ENCODE data around the gene TBC1D23.

Gene TBC1D23

DNA sequence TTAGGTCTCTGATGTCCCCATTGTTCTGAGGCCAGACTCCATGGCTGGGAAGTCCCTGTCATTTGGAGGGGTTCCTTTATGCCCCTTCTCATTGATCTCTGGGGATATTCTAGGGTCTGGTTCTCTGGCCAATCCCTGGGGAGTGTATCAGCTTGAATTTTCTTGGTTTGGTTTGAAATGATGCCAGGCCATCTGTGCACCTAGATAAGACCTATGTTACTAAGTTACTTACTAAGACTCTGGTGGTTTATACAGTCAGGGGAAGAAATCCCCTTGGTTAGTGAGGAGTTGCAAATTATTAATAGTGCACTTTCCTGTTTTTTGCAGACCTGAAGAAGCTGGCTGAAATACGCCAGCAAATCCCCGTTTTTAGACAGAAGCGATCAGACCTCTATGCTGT lies 94.1 kb downstream of the TBC1D23 start:
- DNase-seq = no peak

DNA sequence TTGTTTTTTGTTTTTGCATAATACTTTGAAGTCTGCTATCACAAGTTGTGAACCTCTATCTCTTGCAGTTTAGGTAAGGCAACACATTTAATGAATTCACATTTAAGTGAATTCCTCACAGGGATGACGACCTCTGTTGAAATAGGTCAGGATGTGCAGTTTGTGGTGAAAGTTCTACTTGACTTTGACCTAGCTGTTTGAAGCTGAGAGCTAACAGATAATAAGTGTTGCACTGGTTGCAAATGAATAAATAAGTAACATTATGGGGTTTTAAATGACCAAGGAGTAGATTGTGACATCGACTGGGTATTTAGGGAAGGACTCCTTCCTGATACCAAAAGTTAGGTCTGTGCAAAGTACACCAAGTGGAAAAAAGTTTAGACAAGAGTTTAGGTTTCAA lies 97.6 kb downstream of the TBC1D23 start:
- no peak for DNase-seq

DNA sequence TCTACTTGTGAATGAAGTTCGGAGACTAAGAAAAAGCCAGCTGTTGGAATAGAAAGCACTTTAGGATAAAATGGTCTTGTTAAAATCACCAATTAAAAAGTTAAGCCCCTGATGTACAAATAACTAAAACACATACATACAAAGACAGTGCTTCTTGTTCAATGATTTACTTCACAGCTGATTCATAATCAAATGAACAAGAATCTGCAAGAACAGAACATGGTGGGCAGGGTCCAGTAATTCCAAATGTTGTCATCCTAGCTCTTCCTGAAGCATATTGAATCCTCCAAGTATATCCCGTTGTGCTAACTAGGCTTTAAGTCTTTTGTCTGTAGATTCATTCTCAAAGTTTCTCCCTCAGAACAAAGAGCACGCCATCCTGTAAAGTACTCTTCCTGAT lies 98.2 kb downstream of the TBC1D23 start:
- no peak for DNase-seq

DNA sequence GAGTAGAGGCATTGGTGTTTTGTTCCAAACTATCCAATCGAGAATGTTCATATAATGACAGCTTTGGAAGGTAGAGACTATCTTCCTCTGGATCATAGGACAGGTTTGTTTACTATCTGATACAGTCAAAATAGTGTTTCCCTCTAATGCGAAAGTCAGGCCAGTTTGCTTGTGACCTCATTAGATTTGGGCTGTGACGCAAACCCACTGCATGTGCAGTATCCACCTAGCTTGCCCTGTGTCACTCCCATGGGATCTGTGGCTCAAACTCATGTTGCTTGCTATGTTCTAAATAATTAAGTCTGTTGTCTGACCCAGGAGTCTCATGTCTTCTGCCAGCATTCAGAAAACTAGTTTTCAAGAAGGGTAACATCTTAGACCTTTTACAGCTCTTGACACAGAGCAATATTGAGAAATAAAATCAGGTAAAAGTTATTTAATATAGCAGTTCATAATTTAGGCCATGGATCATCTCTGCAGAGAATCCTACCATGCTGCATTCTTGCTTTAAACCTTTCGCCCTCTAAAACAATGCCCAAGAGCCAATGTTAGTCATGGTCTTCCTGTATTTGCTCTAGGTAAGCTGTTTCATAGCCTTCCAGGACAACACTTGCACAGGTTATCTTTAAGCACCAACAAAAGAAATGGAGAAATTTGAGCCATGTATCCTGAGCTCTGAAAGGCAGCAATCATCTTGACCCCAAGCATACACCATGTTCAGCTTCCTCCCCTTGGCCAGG lies 100.1 kb downstream of the TBC1D23 start:
- no peak for DNase-seq

DNA sequence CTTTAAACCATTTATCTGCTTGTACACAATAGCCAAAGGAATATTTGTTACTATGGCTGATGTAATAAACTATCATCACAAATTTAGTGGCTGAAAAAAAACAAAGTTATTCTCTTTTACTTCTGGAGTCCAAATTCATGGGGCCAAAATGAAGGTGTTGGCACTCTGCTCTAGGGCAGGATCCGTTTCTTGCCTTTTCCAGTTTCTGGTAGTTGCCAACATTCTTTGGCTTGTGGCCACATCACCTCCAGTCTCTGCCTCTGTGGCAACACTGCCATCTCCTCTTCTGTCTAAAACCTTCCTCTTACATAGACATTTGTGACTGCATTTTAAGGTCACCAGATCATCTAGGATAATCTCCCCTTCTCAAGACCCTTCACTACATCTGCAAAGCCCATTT lies 101.1 kb downstream of the TBC1D23 start:
- no peak for DNase-seq

DNA sequence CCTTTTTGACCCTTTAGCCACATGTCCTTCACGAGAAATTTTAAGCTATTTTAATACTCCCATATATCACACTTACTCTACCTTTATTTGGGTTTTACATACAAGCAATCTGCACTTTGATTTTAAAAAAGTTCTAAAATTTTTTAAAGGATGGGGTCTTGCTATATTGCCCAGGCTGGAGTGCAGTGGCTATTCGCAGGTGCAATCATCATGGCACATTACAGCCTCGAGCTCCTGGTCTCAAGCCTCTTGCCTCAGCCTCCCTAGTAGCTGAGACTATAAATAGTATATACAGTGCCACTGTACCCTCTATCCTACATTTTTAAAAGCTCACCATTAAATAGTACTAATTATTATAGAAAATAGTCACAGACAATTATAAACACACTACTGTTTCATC lies 103.6 kb downstream of the TBC1D23 start:
- no peak for DNase-seq

DNA sequence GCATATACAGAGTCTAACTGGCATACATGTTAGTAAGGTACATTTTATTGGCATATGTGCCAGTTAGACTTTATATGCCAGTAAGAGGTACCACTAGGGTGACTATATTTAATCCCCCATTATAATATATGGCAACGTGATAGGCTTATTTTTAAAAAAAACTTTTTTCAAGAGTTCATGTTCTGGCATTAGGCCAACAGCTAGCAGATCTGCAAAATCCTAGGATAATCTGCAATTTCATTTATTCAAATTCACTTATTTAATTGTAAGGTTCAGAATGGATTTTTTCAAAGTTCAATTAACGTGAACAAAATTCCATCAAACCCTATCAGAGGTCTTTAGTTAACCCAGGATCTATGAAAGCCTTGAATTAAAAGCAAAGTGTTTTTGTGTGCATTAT lies 105.6 kb downstream of the TBC1D23 start:
- no peak for DNase-seq

DNA sequence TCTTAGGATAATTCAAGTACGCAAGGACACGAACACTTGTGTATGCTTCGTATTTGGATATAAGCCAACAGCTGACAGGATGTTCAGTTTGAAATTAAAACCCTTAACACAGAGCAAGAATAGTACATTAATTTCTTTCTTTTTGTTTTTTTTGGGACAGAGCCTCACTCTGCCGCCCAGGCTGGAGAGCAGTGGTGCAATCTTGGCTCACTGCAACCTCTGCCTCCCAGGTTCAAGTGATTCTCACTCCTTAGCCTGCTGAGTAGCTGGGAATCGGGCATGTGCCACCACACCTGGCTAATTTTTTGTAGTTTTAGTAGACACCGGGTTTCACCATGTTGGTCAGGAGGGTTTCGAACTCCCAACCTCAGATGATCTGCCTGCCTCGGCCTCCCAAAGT lies 107.6 kb downstream of the TBC1D23 start:
- no peak for DNase-seq

DNA sequence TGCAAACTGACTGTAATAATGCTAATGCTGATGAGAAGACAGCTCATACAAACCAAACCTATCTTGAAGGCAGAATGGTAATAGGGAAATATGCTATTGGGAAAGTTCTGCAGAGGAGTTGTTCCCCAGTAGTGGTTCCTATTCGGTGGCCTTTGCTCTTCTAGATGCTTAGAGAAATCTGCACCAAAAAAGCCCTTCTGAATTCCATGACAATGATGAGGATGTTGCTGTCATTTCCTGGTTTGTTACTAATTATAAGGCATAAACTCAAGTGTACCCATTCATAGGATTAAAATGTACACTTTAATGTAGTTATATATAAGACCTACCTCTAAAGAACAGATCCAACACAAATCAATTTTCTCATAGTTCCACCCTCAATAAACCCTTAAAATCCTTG lies 110.0 kb downstream of the TBC1D23 start:
- no peak for DNase-seq

DNA sequence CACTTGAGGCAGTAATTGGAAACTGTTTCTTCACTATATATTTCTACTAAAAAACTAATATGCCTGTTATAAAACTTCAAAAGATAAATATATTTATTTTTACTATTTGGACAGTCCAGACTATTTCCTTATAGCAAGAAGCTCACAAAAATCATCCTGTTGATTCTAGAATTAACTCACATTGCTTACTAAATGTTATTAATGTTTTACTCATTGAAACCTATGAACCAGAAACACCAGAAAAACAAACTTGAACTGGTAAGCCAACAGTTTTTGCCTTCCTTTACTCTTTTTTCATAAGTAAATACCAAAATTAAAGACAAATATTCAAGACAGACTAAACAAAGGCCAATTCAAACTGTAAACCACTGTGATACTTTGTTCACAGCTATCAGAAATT lies 113.7 kb downstream of the TBC1D23 start:
- no peak for DNase-seq
